Mucosa of descending colon (tissue), 3 donors: ENCODE results near the gene TSEN2. TPM values are rescaled to one million over a fixed set of nuclear protein-coding genes. Genes with fewer than 3 reads are reported as not detected.
"Not testable (repeated sequence)": the region's sequence is repeated elsewhere in the genome, so short reads cannot be mapped to it uniquely, and the experiment has no call there.

Experiments used
- ATAC-seq: fragments of 200-7000 bp; cut with Tn5 transposase; one replicate; pipeline ENCODE4 v1.9.1; 2020; ENCODE audit warnings: mild to moderate bottlenecking, moderate library complexity
- DNase-seq, 3 donors: peaks; one replicate each; pipeline ENCODE4 v3.0.0-alpha.2; 2020
- H3K36me3 ChIP-seq: fragments of 200-600 bp; one replicate; pipeline ENCODE4 v1.8.0; 2021; ENCODE audit warnings: low read depth, mild to moderate bottlenecking
- H3K4me1 ChIP-seq: fragments of 200-600 bp; one replicate; pipeline ENCODE4 v1.8.0; 2021; ENCODE audit warnings: low read depth, mild to moderate bottlenecking
- H3K4me3 ChIP-seq: fragments of 200-600 bp; one replicate; pipeline ENCODE4 v1.8.0; 2021; ENCODE audit warnings: mild to moderate bottlenecking
- H3K9me3 ChIP-seq: fragments of 200-600 bp; one replicate; pipeline ENCODE4 v1.8.0; 2021; ENCODE audit warnings: mild to moderate bottlenecking
- CTCF ChIP-seq: fragments of 200-600 bp; IDR thresholded peaks from one replicate; pipeline ENCODE4 v1.8.0; 2022; ENCODE audit warnings: antibody characterized with exemption, mild to moderate bottlenecking
- intact Hi-C, 2 donors: fragments of 100-400 bp; cut with DNase I in 1 of 2; cut with micrococcal nuclease in 1 of 2; formaldehyde crosslinking; loops; one replicate each; pipeline versions ENCODE4 v1.11.0 to v1.11.1; 2022; cut with DNase I, micrococcal nuclease
- total RNA-seq, 3 donors: library from RNA; stranded (reverse); fragmentation: NEBNext Ultra II Directional in 2 of 3; extraction: Animal tissue kit (Norgen Biotek cat#: 25700) in 2 of 3; gene quantifications; one replicate each; pipeline versions ENCODE4 v1.2.1 to v1.2.4, GENCODE V29; 2021 to 2023
- donor health status: DM: no; HTN: no; CAD: no; lungs with moderate emphysema.
- donor health status: DM: no; HTN: no; CAD: no.
- donor health status: DM: no; HTN: yes; CAD: no.

The TSEN2 gene
- total RNA-seq, 3 donors from 2014 or later, result 18.2 to 29.7 (median 28.8) TPM

DNA sequence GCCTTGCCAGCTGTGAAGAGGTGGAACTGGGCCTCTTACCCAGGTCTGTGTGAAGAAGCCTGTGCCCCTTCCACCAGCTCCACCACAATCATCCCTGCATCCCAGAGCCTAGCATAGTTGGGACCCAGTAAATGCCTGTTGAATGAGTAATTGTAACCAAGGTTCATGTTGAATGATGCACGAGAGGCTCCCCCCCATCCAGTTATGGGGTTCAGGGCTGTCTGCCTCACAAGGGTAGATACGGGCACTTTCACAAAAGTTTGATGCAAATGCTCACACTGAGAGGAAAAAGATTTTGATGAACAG, 29.5 kb upstream of the TSEN2 start:
- H3K9me3 ChIP-seq, result no peaks in the 10 kb centered on the region
- no peak for ATAC-seq
- TF ChIP-seq CTCF, result no peak
- intact Hi-C loops, result no loop called here
- H3K36me3 ChIP-seq, result no peaks in the 10 kb centered on the region
- peaks cover 12% of the 10 kb centered on the region for H3K4me1 ChIP-seq
- no peak for DNase-seq
- no peak overlapping the region for H3K4me3 ChIP-seq

DNA sequence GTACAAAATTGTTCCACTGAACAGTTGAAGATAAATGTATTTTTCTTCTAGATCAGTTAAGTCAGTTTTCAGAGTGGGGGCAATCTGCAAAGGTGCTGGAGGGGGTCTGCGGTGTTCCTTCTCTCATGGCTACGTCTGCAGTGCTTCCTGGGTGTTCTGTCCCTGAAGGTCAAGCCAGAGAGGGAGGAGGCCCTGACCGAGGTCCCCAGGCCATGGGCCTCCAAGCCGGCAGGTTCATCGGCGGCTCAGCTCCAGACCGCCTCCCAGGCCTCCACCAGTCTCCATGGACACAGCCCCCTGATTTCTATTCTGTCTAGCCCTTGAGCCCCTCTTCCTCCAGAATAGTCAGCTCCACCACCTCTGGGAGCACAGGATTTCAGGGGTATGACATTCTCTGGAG, 28.5 kb upstream of the TSEN2 start:
- no peak for ATAC-seq
- peak in 1 of 3 donors; percentile 25 for DNase-seq
- H3K36me3 ChIP-seq, result no peaks in the 10 kb centered on the region
- no peak overlapping the region for H3K4me3 ChIP-seq
- H3K4me1 ChIP-seq, result peaks cover 12% of the 10 kb centered on the region
- no peak for TF ChIP-seq CTCF
- no peaks in the 10 kb centered on the region for H3K9me3 ChIP-seq
- intact Hi-C loops, result no loop called here

DNA sequence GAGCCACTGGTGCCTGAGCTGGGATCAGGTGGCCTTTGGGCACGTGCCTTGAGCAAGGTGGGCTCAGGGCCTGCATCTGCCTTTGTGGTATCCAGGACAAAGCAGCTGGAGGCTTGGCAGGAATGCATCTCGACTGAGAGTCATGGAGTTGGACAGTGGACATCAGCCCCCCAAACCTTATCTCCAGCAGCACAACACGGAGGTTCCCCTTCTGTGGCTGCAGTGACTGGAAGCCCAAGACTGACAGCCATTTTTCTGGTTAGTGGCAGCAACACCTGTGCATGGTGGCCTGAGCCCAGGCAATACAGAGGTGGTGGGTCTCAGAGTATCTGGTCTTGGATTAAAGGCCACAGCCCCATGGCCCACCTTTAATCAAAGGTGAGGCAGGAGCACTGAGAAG, 27.8 kb upstream of the TSEN2 start:
- Histone ChIP-seq H3K36me3 (no peaks in the 10 kb centered on the region), H3K4me1 (peaks cover 12% of the 10 kb centered on the region), H3K9me3 (no peaks in the 10 kb centered on the region), H3K4me3 (no peak overlapping the region)
- no peak for ATAC-seq
- peak in 1 of 3 donors; percentile 14 for DNase-seq
- intact Hi-C loops, result no loop called here
- TF ChIP-seq CTCF, result no peak

- peak in 1 of 3 donors; percentile 17 for DNase-seq
These were observed 26.9 kb upstream of the TSEN2 start for GRCh38 chr3:12457380-12457779.

DNA sequence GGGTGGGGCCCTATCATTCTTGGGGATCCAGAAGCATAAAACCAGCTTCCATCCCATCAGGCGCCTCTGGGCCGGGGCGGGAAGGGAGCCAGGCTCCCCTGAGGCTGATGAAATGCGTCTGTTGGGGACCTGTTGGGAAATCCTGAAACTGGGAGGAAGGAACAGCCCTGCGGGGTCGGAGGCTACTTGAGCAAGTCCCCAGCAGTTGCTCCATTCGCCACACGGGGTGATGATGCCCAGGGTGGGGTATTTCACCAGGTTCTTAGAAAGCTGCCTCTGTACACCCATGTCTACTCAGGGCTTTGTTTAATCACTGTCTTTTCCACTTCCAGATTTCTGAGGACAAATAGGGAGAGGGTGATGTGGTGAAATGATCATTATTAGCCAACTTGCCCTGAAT, 25.4 kb upstream of the TSEN2 start:
- Histone ChIP-seq H3K9me3 (no peaks in the 10 kb centered on the region), H3K36me3 (no peaks in the 10 kb centered on the region), H3K4me3 (no peak overlapping the region), H3K4me1 (peaks cover 25% of the 10 kb centered on the region)
- no peak for TF ChIP-seq CTCF
- ATAC-seq, result no peak
- DNase-seq, result peak in 1 of 3 donors; percentile 42
- intact Hi-C loops, result no loop called here

More at GRCh38 chr3:12457380-12457779, 26.9 kb upstream of the TSEN2 start:
- H3K36me3 ChIP-seq, H3K4me3 ChIP-seq, H3K9me3 ChIP-seq, intact Hi-C loops, ATAC-seq: not testable (repeated sequence)
- H3K4me1 ChIP-seq, result peaks cover 21% of the 10 kb centered on the region

DNA sequence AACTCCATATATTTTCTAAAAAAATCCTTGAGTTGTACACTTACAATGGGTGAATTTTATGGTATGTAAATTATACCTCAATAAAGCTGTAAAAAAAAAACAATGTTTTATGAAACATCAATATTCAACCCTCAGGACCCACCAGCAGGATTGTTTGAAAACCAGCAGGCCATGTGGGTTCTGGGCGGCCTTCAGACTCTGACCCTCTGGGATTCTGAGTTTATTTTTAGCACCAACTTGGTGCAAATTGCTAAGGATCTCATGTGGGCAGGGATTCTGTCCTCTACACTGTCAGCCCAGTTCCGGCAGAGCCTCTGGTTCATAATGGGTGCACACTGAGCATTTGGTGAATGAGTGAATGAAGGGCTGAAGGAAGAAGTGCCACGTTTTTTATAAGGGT, 24.2 kb upstream of the TSEN2 start:
- no peaks in the 10 kb centered on the region for H3K36me3 ChIP-seq
- peak; percentile 63 to 74 (median 70) for DNase-seq
- no peak overlapping the region for H3K4me3 ChIP-seq
- H3K4me1 ChIP-seq, result peaks cover 25% of the 10 kb centered on the region
- TF ChIP-seq CTCF, result no peak
- peak; percentile 83 for ATAC-seq
- intact Hi-C loops, result no loop called here
- H3K9me3 ChIP-seq, result no peaks in the 10 kb centered on the region
